Ovary (tissue), 9 donors: Measurements from ENCODE around the gene MYO1B. TPM values are rescaled to one million over a fixed set of nuclear protein-coding genes. Genes with fewer than 3 reads are reported as not detected.

Experiments used
- DNase-seq, 5 donors: peaks; one replicate each; pipeline ENCODE4 v3.0.0-alpha.2; 2019 to 2020
- H3K27ac ChIP-seq, 2 donors: fragments of 200-600 bp; one replicate each; pipeline versions ENCODE4 v1.5.1 to v1.8.0; 2019 to 2022
- H3K27me3 ChIP-seq: fragments of 200-600 bp; one replicate; pipeline ENCODE4 v1.8.0; 2022
- H3K36me3 ChIP-seq: fragments of 200-600 bp; sonication (generic); one replicate; pipeline ENCODE4 v1.5.1; 2019
- H3K4me1 ChIP-seq: one replicate; pipeline ENCODE4 v1.8.1; 2013; ENCODE audit warnings: mild to moderate bottlenecking, moderate library complexity; ENCODE audit not compliant: insufficient read depth
- H3K4me3 ChIP-seq: fragments of 200-600 bp; sonication (generic); one replicate; pipeline ENCODE4 v1.5.1; 2017
- H3K9me3 ChIP-seq, 2 donors: fragments of 200-600 bp in 1 of 2; sonication (generic) in 1 of 2; one replicate each; pipeline versions ENCODE4 v1.5.1 to v1.8.1; 2013 to 2019; ENCODE audit warnings: mild to moderate bottlenecking in 1 of 2, moderate library complexity in 1 of 2
- EP300 ChIP-seq: sonication (generic); formaldehyde crosslinking; IDR thresholded peaks from one replicate; pipeline ENCODE4 v1.6.1; 2017; ENCODE audit warnings: antibody characterized with exemption
- POLR2A ChIP-seq: fragments of 450-650 bp; IDR thresholded peaks from one replicate; pipeline ENCODE4 v1.6.1; 2017; ENCODE audit warnings: antibody characterized with exemption, mild to moderate bottlenecking, moderate library complexity
- WGBS, 3 donors: extraction: QIAGEN DNeasy Blood & Tissue Kit in 1 of 3; methylation state at CpG; one replicate each; pipeline versions ENCODE4 v1.1.5 to v1.1.7; 2013 to 2017; 5-methylcytosine and 5-hydroxymethylcytosine counted together
- intact Hi-C, 4 donors: fragments of 100-400 bp; cut with DNase I; formaldehyde crosslinking; loops; one replicate each; pipeline versions ENCODE4 v1.11.0 to v1.15.1; 2022 to 2023
- polyA plus RNA-seq, 2 donors: library from polyadenylated mRNA; stranded (reverse); fragments of 200-250 nt in 1 of 2; fragments of 350-450 nt in 1 of 2; fragmentation: Illumina TruSeq in 1 of 2; extraction: RNeasy Lipid Tissue Mini Kit (QIAGEN cat#74804) in 1 of 2; gene quantifications; one replicate each; pipeline ENCODE4 v1.2.3, GENCODE V29; 2013 to 2014
- total RNA-seq, 7 donors: library from RNA; depleted of rRNA in 2 of 7; stranded (reverse); fragments of >200 nt in 2 of 7; fragmentation: NEBNext Ultra II Directional in 3 of 7; extraction: Animal tissue kit (Norgen Biotek cat#: 25700) in 3 of 7; gene quantifications; one replicate each; pipeline versions ENCODE4 v1.1.0 to v1.2.4, GENCODE V29; 2016 to 2023
- TF ChIP-seq, protein P1 (sequence below), 3 donors: fragments of 450-650 bp in 2 of 3; fragments of 200-600 bp in 1 of 3; IDR thresholded peaks; one replicate each; pipeline versions ENCODE4 v1.5.1 to v1.8.0; 2016 to 2022; ENCODE audit warnings: antibody characterized with exemption in 3 of 3, mild to moderate bottlenecking in 1 of 3
- donor health status: DM: no; HTN: no; CAD: no; lungs with moderate emphysema.
- donor health status: DM: no; HTN: no; CAD: no.
- donor health status: Bipolar disorder and iron deficiency.
- donor health status: DM: yes; HTN: yes; CAD: no.
- donor health status: DM: no; HTN: no; CAD: no.
- donor health status: DM: yes; HTN: yes; CAD: no.

MYO1B gene
- total and polyA plus RNA-seq, 9 donors, result 15.8 to 34.7 (median 27.3) TPM

GRCh38 chr2:191297033-191297432 lies 51.8 kb downstream of the MYO1B start:
- H3K27me3 ChIP-seq, result no peaks in the 10 kb centered on the region
- peaks cover 14% of the 10 kb centered on the region for H3K4me1 ChIP-seq
- H3K36me3 ChIP-seq, result no peaks in the 10 kb centered on the region
- 14 to 41% (median 21%) methylated on average over 5 of the region's 5 CpGs for WGBS, 3 donors
- H3K27ac ChIP-seq, result no peak overlapping the region
- TF ChIP-seq POLR2A (no peak), EP300 (no peak)
- TF ChIP-seq, protein P1, sequence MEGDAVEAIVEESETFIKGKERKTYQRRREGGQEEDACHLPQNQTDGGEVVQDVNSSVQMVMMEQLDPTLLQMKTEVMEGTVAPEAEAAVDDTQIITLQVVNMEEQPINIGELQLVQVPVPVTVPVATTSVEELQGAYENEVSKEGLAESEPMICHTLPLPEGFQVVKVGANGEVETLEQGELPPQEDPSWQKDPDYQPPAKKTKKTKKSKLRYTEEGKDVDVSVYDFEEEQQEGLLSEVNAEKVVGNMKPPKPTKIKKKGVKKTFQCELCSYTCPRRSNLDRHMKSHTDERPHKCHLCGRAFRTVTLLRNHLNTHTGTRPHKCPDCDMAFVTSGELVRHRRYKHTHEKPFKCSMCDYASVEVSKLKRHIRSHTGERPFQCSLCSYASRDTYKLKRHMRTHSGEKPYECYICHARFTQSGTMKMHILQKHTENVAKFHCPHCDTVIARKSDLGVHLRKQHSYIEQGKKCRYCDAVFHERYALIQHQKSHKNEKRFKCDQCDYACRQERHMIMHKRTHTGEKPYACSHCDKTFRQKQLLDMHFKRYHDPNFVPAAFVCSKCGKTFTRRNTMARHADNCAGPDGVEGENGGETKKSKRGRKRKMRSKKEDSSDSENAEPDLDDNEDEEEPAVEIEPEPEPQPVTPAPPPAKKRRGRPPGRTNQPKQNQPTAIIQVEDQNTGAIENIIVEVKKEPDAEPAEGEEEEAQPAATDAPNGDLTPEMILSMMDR (IDR thresholded peaks at IDR 0.05), result no peak
- intact Hi-C loops, result no loop called here
- H3K4me3 ChIP-seq, result no peak overlapping the region
- DNase-seq, result no peak
- no peaks in the 10 kb centered on the region for H3K9me3 ChIP-seq

- H3K27ac ChIP-seq, result no peak overlapping the region
- no peaks in the 10 kb centered on the region for H3K36me3 ChIP-seq
- WGBS, 3 donors, result 59 to 66% (median 60%) methylated on average over 2 of the region's 2 CpGs
- H3K27me3 ChIP-seq, result no peaks in the 10 kb centered on the region
- TF ChIP-seq, protein P1 (IDR thresholded peaks at IDR 0.05), result no peak
- TF ChIP-seq POLR2A (no peak), EP300 (no peak)
- no peaks in the 10 kb centered on the region for H3K9me3 ChIP-seq
- intact Hi-C loops, result no loop called here
- DNase-seq, result no peak
- H3K4me1 ChIP-seq, result peaks cover 14% of the 10 kb centered on the region
- H3K4me3 ChIP-seq, result no peak overlapping the region
Observed at GRCh38 chr2:191298306-191298705, 53.1 kb downstream of the MYO1B start.

GRCh38 chr2:191299010-191299409 lies 53.8 kb downstream of the MYO1B start:
- no peak for DNase-seq
- no peak for TF ChIP-seq EP300
- no peak for TF ChIP-seq POLR2A
- TF ChIP-seq, protein P1 (IDR thresholded peaks at IDR 0.05), result no peak
- no peak overlapping the region for H3K4me3 ChIP-seq
- WGBS, 3 donors, result 39 to 69% (median 67%) methylated on average over 2 of the region's 2 CpGs
- H3K4me1 ChIP-seq, result peaks cover 17% of the 10 kb centered on the region
- H3K36me3 ChIP-seq, result no peaks in the 10 kb centered on the region
- H3K27ac ChIP-seq, result no peak overlapping the region
- H3K9me3 ChIP-seq, result no peaks in the 10 kb centered on the region
- H3K27me3 ChIP-seq, result no peaks in the 10 kb centered on the region
- intact Hi-C loops, result no loop called here

DNA sequence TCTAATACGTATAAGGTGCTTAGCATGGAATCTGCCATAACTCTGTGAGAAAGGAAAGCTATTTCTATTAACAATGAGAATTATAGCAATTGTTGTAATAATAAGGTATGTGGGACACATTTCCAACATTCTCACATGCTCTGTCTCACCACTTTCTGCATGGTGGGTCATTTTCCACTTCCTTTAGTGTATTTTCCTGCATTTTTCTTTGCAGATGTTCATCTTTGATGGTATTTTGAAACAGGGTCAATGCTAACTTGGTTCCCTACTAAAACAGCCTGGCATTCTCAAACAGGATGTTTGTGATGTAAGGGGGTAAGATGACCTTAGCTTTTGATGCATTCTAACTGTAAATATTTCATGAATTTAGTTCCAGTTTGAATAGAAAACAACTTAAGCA lies 54.7 kb downstream of the MYO1B start:
- Histone ChIP-seq H3K27ac (no peak overlapping the region), H3K4me1 (peaks cover 19% of the 10 kb centered on the region), H3K27me3 (no peaks in the 10 kb centered on the region), H3K36me3 (no peaks in the 10 kb centered on the region), H3K9me3 (no peaks in the 10 kb centered on the region), H3K4me3 (no peak overlapping the region)
- TF ChIP-seq, protein P1 (IDR thresholded peaks at IDR 0.05), result no peak
- TF ChIP-seq POLR2A (no peak), EP300 (no peak)
- WGBS, 3 donors, result 76 to 88% (median 81%) methylated on average over 1 of the region's 1 CpG
- DNase-seq, result no peak
- intact Hi-C loops, result loop anchor here in 1 of 4 donors (10.0 kb wide), 1 partner anchor 55 kb away; the partner anchor contains the start of gene MYO1B

GRCh38 chr2:191301971-191302370 lies 56.8 kb downstream of the MYO1B start:
- TF ChIP-seq EP300, result no peak
- TF ChIP-seq, protein P1 (IDR thresholded peaks at IDR 0.05), result no peak
- no peak for TF ChIP-seq POLR2A
- H3K27me3 ChIP-seq, result no peaks in the 10 kb centered on the region
- no peaks in the 10 kb centered on the region for H3K9me3 ChIP-seq
- no peak for DNase-seq
- 86 to 93% (median 88%) methylated on average over 3 of the region's 3 CpGs for WGBS, 3 donors
- H3K4me3 ChIP-seq, result no peak overlapping the region
- intact Hi-C loops, result loop anchor here in 1 of 4 donors (10.0 kb wide), 1 partner anchor 57 kb away; the partner anchor contains the start of gene MYO1B
- H3K36me3 ChIP-seq, result no peaks in the 10 kb centered on the region
- H3K4me1 ChIP-seq, result peaks cover 22% of the 10 kb centered on the region
- no peak overlapping the region for H3K27ac ChIP-seq
